Osteoblast (primary cell): Measurements from ENCODE around the gene TOMM22. TPM values are rescaled to one million over a fixed set of nuclear protein-coding genes. Genes with fewer than 3 reads are reported as not detected.

ENCODE experiments used
- DNase-seq: peaks from one replicate; pipeline ENCODE4 v3.0.0; 2011; ENCODE audit warnings: low spot score, mixed read lengths; ENCODE audit not compliant: insufficient read length; ENCODE audit errors: missing footprints
- H2AFZ ChIP-seq: 2 replicates; pipeline ENCODE4 v1.6.0; 2011; ENCODE audit warnings: mild to moderate bottlenecking, low read length
- H3K27ac ChIP-seq: 2 replicates; pipeline ENCODE4 v1.5.1; 2011; ENCODE audit warnings: mild to moderate bottlenecking, low read depth, low read length, moderate library complexity
- H3K27me3 ChIP-seq: 2 replicates; pipeline ENCODE4 v1.6.0; 2012; ENCODE audit warnings: mild to moderate bottlenecking, control low read depth, inconsistent platforms, low read length, moderate library complexity; ENCODE audit not compliant: insufficient read depth
- H3K36me3 ChIP-seq: 2 replicates; pipeline ENCODE4 v1.5.1; 2011; ENCODE audit warnings: mild to moderate bottlenecking, low read length, control low read depth, moderate library complexity; ENCODE audit not compliant: insufficient read depth
- H3K4me1 ChIP-seq: 2 replicates; pipeline ENCODE4 v1.5.1; 2011; ENCODE audit warnings: mild to moderate bottlenecking, low read length, control low read depth, moderate library complexity; ENCODE audit not compliant: insufficient read depth
- H3K4me2 ChIP-seq: 2 replicates; pipeline ENCODE4 v1.6.0; 2011; ENCODE audit warnings: mild to moderate bottlenecking, low read length; ENCODE audit not compliant: insufficient read depth
- H3K4me3 ChIP-seq: fragments of 200-600 bp; sonication (generic); 3 replicates; pipeline ENCODE4 v1.5.1; 2012; ENCODE audit warnings: mild to moderate bottlenecking, low read length, inconsistent platforms; ENCODE audit not compliant: insufficient read depth
- H3K79me2 ChIP-seq: 2 replicates; pipeline ENCODE4 v1.6.0; 2012; ENCODE audit warnings: mild to moderate bottlenecking, low read length, control low read depth, inconsistent platforms; ENCODE audit not compliant: insufficient read depth
- H3K9me3 ChIP-seq: 2 replicates; pipeline ENCODE4 v1.5.1; 2011; ENCODE audit warnings: low read depth, low read length, control low read depth
- H4K20me1 ChIP-seq: 2 replicates; pipeline ENCODE4 v1.6.0; 2012; ENCODE audit warnings: mild to moderate bottlenecking, low read length, control low read depth; ENCODE audit not compliant: insufficient read depth
- total RNA-seq: library from RNA; depleted of rRNA; stranded (reverse); fragments of >200 nt; gene quantifications from 2 replicates; pipeline ENCODE4 v1.2.3, GENCODE V29; 2012
- TF ChIP-seq, protein P1 (sequence below): IDR thresholded peaks from 2 replicates; pipeline ENCODE4 v1.5.1; 2011; ENCODE audit warnings: mild to moderate bottlenecking, low read depth, low read length, moderate library complexity; ENCODE audit errors: extremely low read depth

TOMM22 gene
- total RNA-seq, 1 donor: 60.4 TPM

DNA sequence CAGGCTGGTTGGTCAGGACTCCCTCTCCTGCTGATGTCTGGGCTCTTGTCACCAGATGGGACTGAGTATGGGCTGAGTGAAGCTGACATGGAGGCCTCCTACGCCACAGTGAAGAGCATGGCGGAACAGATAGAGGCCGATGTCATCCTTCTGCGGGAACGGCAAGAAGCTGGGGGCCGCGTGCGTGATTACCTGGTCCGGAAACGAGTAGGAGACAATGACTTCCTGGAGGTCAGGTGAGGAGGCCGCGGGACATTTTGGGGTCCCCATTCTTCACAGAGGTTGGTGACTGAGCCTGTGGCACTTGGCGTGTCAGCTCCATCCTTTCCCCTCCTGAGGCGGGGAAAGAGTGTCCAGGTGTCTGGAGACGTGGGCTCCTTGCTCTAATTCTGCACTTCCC, 34.1 kb downstream of the TOMM22 start:
- H3K27ac ChIP-seq: no peak overlapping the region
- H3K4me3 ChIP-seq: no peak overlapping the region
- H3K9me3 ChIP-seq: no peaks in the 10 kb centered on the region
- DNase-seq: no peak
- peaks cover 13% of the 10 kb centered on the region for H3K4me1 ChIP-seq
- peaks cover 77% of the 10 kb centered on the region for H3K79me2 ChIP-seq
- H2AFZ ChIP-seq: no peak overlapping the region
- H3K4me2 ChIP-seq: no peak overlapping the region
- no peaks in the 10 kb centered on the region for H3K27me3 ChIP-seq
- peaks cover 26% of the 10 kb centered on the region for H3K36me3 ChIP-seq
- H4K20me1 ChIP-seq: peaks cover 40% of the 10 kb centered on the region
- TF ChIP-seq, protein P1, sequence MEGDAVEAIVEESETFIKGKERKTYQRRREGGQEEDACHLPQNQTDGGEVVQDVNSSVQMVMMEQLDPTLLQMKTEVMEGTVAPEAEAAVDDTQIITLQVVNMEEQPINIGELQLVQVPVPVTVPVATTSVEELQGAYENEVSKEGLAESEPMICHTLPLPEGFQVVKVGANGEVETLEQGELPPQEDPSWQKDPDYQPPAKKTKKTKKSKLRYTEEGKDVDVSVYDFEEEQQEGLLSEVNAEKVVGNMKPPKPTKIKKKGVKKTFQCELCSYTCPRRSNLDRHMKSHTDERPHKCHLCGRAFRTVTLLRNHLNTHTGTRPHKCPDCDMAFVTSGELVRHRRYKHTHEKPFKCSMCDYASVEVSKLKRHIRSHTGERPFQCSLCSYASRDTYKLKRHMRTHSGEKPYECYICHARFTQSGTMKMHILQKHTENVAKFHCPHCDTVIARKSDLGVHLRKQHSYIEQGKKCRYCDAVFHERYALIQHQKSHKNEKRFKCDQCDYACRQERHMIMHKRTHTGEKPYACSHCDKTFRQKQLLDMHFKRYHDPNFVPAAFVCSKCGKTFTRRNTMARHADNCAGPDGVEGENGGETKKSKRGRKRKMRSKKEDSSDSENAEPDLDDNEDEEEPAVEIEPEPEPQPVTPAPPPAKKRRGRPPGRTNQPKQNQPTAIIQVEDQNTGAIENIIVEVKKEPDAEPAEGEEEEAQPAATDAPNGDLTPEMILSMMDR: no peak

DNA sequence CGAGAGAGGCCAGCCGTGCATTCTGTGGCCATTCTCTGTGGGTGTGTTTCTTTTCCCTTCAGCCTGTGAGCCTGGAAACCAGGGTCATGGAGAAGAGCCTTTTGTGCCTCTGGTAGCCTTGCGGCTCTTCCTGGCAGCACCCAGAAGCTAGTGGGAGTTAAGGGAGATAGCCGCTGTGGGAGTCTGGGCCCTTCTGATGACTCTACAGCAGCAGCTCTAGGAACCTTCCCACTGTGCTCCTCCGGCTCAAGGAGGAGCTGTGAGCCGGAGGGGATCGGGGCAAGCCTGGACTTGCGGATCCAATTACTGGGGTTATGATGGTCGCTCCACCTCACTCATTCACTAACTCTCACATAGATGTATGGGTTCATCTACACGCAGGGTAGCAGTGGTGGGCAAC, 34.5 kb downstream of the TOMM22 start:
- Histone ChIP-seq H3K4me3 (no peak overlapping the region), H2AFZ (no peak overlapping the region), H3K27me3 (no peaks in the 10 kb centered on the region), H3K4me1 (peaks cover 13% of the 10 kb centered on the region), H3K79me2 (peaks cover 73% of the 10 kb centered on the region), H3K36me3 (peaks cover 29% of the 10 kb centered on the region), H3K9me3 (no peaks in the 10 kb centered on the region), H3K4me2 (no peak overlapping the region), H4K20me1 (peaks cover 37% of the 10 kb centered on the region), H3K27ac (no peak overlapping the region)
- TF ChIP-seq, protein P1: no peak
- no peak for DNase-seq

DNA sequence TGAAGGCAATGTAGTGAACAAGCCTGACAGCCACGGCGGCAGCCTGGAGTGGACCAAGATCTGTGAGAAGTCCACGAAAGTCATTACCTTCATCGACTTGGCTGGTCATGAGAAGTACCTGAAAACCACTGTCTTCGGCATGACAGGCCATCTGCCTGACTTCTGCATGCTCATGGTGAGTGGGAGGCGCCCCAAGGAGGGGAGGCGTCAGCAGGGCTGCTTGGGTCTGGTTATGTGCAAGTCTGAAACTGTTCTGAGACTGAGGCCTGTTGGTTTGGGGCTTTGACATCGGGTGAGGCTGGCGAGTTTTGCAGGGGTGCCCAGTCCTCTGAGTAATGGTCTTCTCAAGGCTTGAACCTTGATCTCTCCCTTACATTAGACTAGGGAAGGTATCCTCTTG, 35.1 kb downstream of the TOMM22 start:
- H3K36me3 ChIP-seq: peaks cover 35% of the 10 kb centered on the region
- TF ChIP-seq, protein P1: no peak
- no peaks in the 10 kb centered on the region for H3K27me3 ChIP-seq
- H4K20me1 ChIP-seq: peaks cover 38% of the 10 kb centered on the region
- H3K27ac ChIP-seq: no peak overlapping the region
- no peak overlapping the region for H3K4me2 ChIP-seq
- no peak overlapping the region for H2AFZ ChIP-seq
- peaks cover 71% of the 10 kb centered on the region for H3K79me2 ChIP-seq
- no peak overlapping the region for H3K4me3 ChIP-seq
- no peaks in the 10 kb centered on the region for H3K9me3 ChIP-seq
- DNase-seq: no peak
- H3K4me1 ChIP-seq: peaks cover 13% of the 10 kb centered on the region

DNA sequence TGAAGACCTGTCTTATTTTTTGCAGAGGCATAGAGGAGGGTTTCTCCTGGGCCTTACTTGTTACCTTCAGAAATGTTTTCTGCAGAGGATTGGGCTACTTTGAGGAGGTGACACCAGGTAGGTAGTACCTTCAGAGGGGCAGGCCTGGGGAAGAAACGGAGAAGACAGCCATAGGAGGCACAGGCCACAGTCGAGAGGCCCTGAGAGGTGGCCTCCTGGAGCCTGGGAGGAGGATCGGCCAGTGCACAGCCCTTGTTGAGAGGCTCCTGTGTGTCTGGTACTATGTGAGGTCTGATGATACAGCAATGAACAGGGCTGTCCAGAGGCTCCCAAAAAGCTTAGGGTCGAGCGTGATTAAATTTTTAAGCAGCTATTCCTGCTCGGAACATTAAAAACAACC, 35.5 kb downstream of the TOMM22 start:
- peaks cover 39% of the 10 kb centered on the region for H3K36me3 ChIP-seq
- peaks cover 34% of the 10 kb centered on the region for H4K20me1 ChIP-seq
- peaks cover 13% of the 10 kb centered on the region for H3K4me1 ChIP-seq
- peaks cover 67% of the 10 kb centered on the region for H3K79me2 ChIP-seq
- no peaks in the 10 kb centered on the region for H3K27me3 ChIP-seq
- no peak overlapping the region for H3K27ac ChIP-seq
- H3K9me3 ChIP-seq: no peaks in the 10 kb centered on the region
- H2AFZ ChIP-seq: no peak overlapping the region
- H3K4me2 ChIP-seq: no peak overlapping the region
- no peak for DNase-seq
- H3K4me3 ChIP-seq: no peak overlapping the region
- TF ChIP-seq, protein P1: no peak
